ENCODE data around the gene PIP5K1B. TPM values are rescaled to one million over a fixed set of nuclear protein-coding genes. Genes with fewer than 3 reads are reported as not detected.

Gene PIP5K1B
- total RNA-seq, 6 experiments from 2014 or later = not detected

GRCh38 chr9:68933434-68934328 is 228.6 kb downstream of the PIP5K1B start:
- Mint-ChIP-seq H3K27me3 (ENCODE audit: insufficient read depth) (no peaks in the 10 kb centered on the region; the same call in 1 of the 2 replicates), H3K4me3 (no peak overlapping the region)

DNA sequence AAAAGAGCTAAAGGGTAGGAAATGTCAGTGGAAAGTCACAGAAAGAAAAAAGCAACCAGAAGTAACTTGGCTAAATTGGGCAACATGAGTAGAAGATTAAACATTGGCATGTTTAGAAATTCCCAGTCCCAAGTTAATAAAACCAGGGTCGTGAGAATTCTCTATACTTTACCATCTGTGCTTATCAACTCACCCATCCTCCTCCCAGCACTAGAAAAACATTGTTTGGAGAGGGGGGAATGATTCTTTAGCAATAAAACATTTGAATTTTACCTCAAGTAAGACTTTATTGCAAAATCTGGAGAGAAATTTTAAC is 229.2 kb downstream of the PIP5K1B start:
- Mint-ChIP-seq H3K36me3 (ENCODE audit: low read depth) (no peaks in the 10 kb centered on the region), H3K27me3 (ENCODE audit: insufficient read depth) (no peaks in the 10 kb centered on the region; the same call in 1 of the 2 replicates), H3K27ac (no peak overlapping the region), H3K9me3 (no peaks in the 10 kb centered on the region), H3K4me3 (no peak overlapping the region), H3K4me1 (ENCODE audit: low read depth) (no peaks in the 10 kb centered on the region)
- TF ChIP-seq, protein P1, sequence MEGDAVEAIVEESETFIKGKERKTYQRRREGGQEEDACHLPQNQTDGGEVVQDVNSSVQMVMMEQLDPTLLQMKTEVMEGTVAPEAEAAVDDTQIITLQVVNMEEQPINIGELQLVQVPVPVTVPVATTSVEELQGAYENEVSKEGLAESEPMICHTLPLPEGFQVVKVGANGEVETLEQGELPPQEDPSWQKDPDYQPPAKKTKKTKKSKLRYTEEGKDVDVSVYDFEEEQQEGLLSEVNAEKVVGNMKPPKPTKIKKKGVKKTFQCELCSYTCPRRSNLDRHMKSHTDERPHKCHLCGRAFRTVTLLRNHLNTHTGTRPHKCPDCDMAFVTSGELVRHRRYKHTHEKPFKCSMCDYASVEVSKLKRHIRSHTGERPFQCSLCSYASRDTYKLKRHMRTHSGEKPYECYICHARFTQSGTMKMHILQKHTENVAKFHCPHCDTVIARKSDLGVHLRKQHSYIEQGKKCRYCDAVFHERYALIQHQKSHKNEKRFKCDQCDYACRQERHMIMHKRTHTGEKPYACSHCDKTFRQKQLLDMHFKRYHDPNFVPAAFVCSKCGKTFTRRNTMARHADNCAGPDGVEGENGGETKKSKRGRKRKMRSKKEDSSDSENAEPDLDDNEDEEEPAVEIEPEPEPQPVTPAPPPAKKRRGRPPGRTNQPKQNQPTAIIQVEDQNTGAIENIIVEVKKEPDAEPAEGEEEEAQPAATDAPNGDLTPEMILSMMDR (IDR thresholded peaks at IDR 0.05) = no peak
- no peak for DNase-seq

More at GRCh38 chr9:68933434-68934328, 228.6 kb downstream of the PIP5K1B start:
- TF ChIP-seq, protein P1 (IDR thresholded peaks at IDR 0.05) = no peak
- no peak for DNase-seq
- Mint-ChIP-seq H3K27ac (no peak overlapping the region), H3K4me1 (ENCODE audit: low read depth) (no peaks in the 10 kb centered on the region), H3K9me3 (no peaks in the 10 kb centered on the region), H3K36me3 (ENCODE audit: low read depth) (no peaks in the 10 kb centered on the region)

- H3K4me3 Mint-ChIP-seq = no peak overlapping the region
- H3K4me1 Mint-ChIP-seq (ENCODE audit: low read depth) = no peaks in the 10 kb centered on the region
- no peaks in the 10 kb centered on the region for H3K9me3 Mint-ChIP-seq
- H3K27me3 Mint-ChIP-seq (ENCODE audit: insufficient read depth) = peaks cover 1% of the 10 kb centered on the region; the same call in 1 of the 2 replicates
- no peak for DNase-seq
- no peak overlapping the region for H3K27ac Mint-ChIP-seq
- TF ChIP-seq, protein P1 (IDR thresholded peaks at IDR 0.05) = no peak
- H3K36me3 Mint-ChIP-seq (ENCODE audit: low read depth) = no peaks in the 10 kb centered on the region
Measured at GRCh38 chr9:68940573-68940972, 235.5 kb downstream of the PIP5K1B start.

GRCh38 chr9:68941780-68942459 is 236.9 kb downstream of the PIP5K1B start:
- Mint-ChIP-seq H3K4me3 (no peak overlapping the region), H3K9me3 (no peaks in the 10 kb centered on the region), H3K4me1 (ENCODE audit: low read depth) (no peaks in the 10 kb centered on the region), H3K36me3 (ENCODE audit: low read depth) (no peaks in the 10 kb centered on the region), H3K27me3 (ENCODE audit: insufficient read depth) (peaks cover 1% of the 10 kb centered on the region; the same call in 1 of the 2 replicates), H3K27ac (no peak overlapping the region)
- no peak for DNase-seq
- TF ChIP-seq, protein P1 (IDR thresholded peaks at IDR 0.05) = no peak

GRCh38 chr9:68942790-68943189 is 237.8 kb downstream of the PIP5K1B start:
- H3K27me3 Mint-ChIP-seq (ENCODE audit: insufficient read depth) = peaks cover 5% of the 10 kb centered on the region; the same call in 1 of the 2 replicates
- H3K9me3 Mint-ChIP-seq = no peaks in the 10 kb centered on the region
- H3K36me3 Mint-ChIP-seq (ENCODE audit: low read depth) = no peaks in the 10 kb centered on the region
- H3K4me1 Mint-ChIP-seq (ENCODE audit: low read depth) = no peaks in the 10 kb centered on the region
- TF ChIP-seq, protein P1 (IDR thresholded peaks at IDR 0.05) = no peak
- H3K4me3 Mint-ChIP-seq = no peak overlapping the region
- H3K27ac Mint-ChIP-seq = no peak overlapping the region
- no peak for DNase-seq

Data from HFFc6 (cell line).